H1 (cell line): Measurements from ENCODE around the gene STX11.

Experiments used
- CHD1 ChIP-seq: IDR thresholded peaks from 2 replicates; pipeline ENCODE4 v1.6.1; 2012; ENCODE audit warnings: low read depth, low read length, improper control_type of control experiment
- EZH2 ChIP-seq: fragments of 200-600 bp; sonication (generic); IDR thresholded peaks from 2 replicates; pipeline ENCODE4 v1.7.1; 2012; ENCODE audit warnings: low read depth, mild to moderate bottlenecking, moderate library complexity, low read length, inconsistent platforms; ENCODE audit not compliant: severe bottlenecking
- TF ChIP-seq, protein P1 (sequence below), 3 experiments: IDR thresholded peaks; 1 replicate in 2 of 3; 2 replicates in 1 of 3; pipeline versions ENCODE4 v1.5.1 to v1.6.1; 2011; ENCODE audit warnings: low read length in 3 of 3, mild to moderate bottlenecking in 3 of 3, inconsistent platforms in 2 of 3, low read depth in 1 of 3, moderate library complexity in 1 of 3; ENCODE audit not compliant: insufficient read depth in 1 of 3; ENCODE audit errors: control extremely low read depth in 1 of 3

DNA sequence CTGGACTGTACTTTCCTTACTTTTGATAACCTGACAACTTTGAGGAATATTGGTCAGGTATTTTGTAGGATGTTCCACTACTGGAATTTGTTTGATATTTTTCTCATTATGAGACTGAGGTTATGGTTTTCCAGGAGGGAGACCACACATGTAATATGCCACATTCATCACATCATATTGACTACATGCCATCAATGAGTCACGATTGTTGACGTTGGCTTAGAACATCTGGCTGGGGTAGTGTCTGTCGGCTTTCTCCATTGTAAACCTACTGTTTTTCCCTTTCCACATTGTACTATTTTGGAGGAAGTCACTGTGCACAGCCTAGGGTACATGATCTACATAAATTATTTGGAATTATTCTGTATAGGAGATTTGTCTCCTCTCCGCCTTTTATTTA lies 1.4 kb upstream of the STX11 start:
- TF ChIP-seq CHD1 (no peak), EZH2 (no peak)
- TF ChIP-seq, protein P1, sequence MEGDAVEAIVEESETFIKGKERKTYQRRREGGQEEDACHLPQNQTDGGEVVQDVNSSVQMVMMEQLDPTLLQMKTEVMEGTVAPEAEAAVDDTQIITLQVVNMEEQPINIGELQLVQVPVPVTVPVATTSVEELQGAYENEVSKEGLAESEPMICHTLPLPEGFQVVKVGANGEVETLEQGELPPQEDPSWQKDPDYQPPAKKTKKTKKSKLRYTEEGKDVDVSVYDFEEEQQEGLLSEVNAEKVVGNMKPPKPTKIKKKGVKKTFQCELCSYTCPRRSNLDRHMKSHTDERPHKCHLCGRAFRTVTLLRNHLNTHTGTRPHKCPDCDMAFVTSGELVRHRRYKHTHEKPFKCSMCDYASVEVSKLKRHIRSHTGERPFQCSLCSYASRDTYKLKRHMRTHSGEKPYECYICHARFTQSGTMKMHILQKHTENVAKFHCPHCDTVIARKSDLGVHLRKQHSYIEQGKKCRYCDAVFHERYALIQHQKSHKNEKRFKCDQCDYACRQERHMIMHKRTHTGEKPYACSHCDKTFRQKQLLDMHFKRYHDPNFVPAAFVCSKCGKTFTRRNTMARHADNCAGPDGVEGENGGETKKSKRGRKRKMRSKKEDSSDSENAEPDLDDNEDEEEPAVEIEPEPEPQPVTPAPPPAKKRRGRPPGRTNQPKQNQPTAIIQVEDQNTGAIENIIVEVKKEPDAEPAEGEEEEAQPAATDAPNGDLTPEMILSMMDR (IDR thresholded peaks at IDR 0.05; ENCODE audit: control extremely low read depth in 1 of 3, insufficient read depth in 1 of 3, low read depth in 1 of 3, low read length in 3 of 3): no peak
